HL-60/S4 treated with retinoic acid at 250 ng/mL for 4 days and 3 days (cell line): Measurements from ENCODE around the gene PACS2.

Experiments used
- in situ Hi-C: fragments of 300-500 bp; cut with MboI; formaldehyde crosslinking; loops from 2 replicates; pipeline ENCODE4 v1.7.0; 2022; ENCODE audit warnings: low sequenced_read_pairs

The PACS2 gene

DNA sequence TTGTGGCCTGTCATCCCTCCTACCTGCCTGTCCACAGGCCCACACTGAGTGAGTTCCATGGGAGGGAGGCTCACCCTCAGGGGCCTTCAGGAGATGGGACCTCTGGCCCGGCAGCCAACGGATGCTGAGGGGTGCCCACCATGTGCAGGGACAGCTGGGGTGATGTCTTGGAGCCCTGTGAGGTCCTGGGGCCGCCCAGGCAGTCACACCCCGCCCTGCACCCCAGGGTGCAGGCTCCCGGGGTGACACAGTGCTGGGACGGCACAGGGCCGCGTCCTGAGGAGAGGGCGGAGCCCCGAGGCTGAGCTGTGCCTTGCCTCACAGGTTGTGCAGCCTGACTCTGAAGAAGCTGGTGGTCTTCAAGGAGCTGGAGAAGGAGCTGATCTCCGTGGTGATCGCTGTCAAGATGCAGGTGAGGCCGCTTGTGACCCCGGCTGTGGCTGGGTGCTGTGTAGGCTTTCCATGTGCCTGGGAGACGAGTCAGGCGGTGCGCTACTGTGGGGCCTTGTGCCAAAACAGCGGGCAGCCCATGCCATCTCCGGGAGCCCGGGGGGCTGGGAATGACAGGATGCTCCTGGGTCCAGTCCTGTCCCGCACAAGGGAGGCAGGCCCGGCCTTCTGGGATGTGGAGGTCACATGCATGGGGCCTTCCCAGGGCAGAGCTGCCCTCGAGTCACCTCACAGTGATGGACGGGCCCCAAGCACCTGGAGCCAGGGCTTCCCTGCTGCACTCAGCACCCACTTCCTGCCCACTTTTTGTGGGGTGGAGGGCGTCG is 33.8 kb downstream of the PACS2 start:
- in situ Hi-C loops: no loop called here

DNA sequence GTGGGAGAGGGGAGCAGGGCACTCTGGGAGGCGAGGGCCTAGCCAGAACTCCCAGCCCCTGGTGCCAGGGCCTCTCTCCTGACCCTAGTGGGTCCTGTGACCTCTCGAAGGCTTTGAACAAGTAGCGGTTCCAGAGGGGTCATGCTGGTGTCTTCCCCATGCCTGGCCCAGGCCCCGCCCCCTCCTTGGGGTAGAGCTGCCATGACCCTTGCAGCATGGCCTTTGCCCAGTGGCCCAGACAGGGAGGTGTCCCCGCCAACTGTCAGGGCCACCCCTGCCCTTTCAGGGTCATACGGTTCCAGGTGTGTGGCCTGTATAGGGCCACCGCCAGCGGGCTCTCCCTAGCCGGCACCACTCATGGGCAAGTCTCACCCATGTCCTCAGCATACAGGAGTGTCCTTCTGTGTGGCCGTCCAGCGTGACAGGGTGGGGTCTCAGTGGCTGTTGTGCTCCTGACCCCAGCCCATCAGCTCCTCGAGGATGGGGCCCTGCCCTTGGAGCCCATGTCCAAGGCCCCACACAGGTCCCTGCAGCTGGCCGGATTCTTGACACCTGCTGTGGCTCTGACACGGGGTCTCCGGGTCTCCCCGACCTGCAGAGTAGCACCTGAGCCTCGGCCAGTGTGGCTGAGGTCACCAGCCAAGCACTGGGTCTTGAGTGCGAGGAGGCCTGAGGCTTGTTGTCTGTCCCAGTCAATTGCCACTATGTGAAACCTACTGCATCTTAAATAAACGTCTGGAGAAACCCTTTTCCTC is 34.6 kb downstream of the PACS2 start:
- in situ Hi-C loops: no loop called here

GRCh38 chr14:105349992-105350391 is 35.4 kb downstream of the PACS2 start:
- in situ Hi-C loops: loop anchor here (25.0 kb wide), 1 partner anchor 137 kb away; the partner anchor contains the start of genes CRIP1 and TEDC1

GRCh38 chr14:105350450-105351244 is 36.1 kb downstream of the PACS2 start:
- in situ Hi-C loops: loop anchor here (25.0 kb wide), 1 partner anchor 137 kb away; the partner anchor contains the start of genes CRIP1 and TEDC1

GRCh38 chr14:105351410-105351809 is 36.9 kb downstream of the PACS2 start:
- in situ Hi-C loops: loop anchor here (25.0 kb wide), 1 partner anchor 136 kb away; the partner anchor contains the start of genes CRIP1 and TEDC1

- in situ Hi-C loops: loop anchor here (25.0 kb wide), 1 partner anchor 135 kb away; the partner anchor contains the start of genes CRIP1 and TEDC1
Measured at GRCh38 chr14:105351920-105352851, 37.6 kb downstream of the PACS2 start.

- in situ Hi-C loops: loop anchor here (25.0 kb wide), 1 partner anchor 134 kb away; the partner anchor contains the start of genes CRIP1 and TEDC1
Measured at GRCh38 chr14:105353136-105353535, 38.6 kb downstream of the PACS2 start.

DNA sequence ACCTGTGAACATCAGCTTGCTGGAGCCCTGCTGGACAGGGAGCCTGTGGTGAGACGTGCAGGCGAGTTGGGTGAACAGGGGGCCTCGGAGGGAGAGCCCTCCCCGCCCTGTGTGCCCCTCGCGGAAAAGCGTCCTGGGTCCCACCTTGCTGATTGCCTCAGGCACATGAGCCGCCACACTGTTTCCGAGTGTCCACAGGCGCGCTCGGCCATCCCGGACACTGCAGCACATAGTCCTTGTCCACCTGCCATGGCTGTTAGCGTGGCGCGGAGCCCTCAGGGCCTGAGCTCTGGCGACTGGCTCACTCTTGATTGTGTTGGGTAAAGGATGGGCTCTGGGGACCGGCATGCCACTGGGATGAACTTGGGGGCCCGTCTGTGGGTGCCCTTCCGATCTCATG is 40.0 kb downstream of the PACS2 start:
- in situ Hi-C loops: loop anchor here (25.0 kb wide), 1 partner anchor 133 kb away; the partner anchor contains the start of genes CRIP1 and TEDC1

DNA sequence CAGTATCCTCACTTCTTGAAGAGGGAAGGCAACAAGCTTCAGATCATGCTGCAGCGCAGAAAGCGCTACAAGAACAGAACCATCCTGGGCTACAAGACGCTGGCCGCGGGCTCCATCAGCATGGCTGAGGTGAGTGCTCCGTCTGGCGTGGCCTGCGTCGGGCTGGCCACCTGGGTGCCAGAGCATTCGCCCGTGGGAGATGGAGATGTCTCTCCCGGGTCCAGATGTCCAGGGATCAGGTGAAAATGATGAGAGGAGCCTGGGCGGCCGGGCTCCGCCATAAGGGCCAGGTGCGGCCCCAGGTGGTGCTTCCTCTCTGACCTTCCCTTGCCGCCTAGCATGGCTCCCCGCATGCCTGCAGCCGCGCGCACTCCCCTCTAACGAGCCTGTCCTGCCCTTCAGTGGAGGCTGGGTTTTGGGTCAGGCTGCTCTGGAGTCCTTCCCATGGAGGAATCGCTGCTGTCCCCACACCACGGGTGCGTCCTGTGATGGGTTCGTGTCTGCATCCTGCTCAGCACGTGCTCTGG is 40.6 kb downstream of the PACS2 start:
- in situ Hi-C loops: loop anchor here (25.0 kb wide), 1 partner anchor 132 kb away; the partner anchor contains the start of genes CRIP1 and TEDC1

- in situ Hi-C loops: loop anchor here (25.0 kb wide), 1 partner anchor 131 kb away; the partner anchor contains the start of genes CRIP1 and TEDC1
Measured at GRCh38 chr14:105355850-105356604, 41.5 kb downstream of the PACS2 start.

- in situ Hi-C loops: loop anchor here (25.0 kb wide), 1 partner anchor 130 kb away; the partner anchor contains the start of genes CRIP1 and TEDC1
Measured at GRCh38 chr14:105356927-105357326, 42.4 kb downstream of the PACS2 start.

DNA sequence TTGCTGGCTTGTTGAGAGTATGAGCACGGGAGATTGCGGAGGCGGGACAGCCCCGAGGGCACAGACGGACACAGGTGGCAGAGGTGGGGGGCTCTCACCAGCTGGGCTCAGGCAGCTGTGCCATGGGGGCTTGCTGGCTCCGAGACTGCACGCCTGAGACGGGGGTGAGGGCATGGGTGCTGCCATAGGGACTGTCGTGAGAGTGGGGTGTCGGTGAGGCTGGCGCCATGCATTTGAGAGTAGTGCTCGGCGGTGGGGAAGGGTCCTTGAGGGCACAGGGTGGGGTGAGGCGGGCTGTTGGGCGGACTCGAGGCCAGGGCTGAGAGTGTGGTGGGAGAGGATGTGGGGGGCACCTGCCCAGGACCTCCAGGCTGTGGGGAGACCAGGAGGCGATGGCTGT is 43.1 kb downstream of the PACS2 start:
- in situ Hi-C loops: loop anchor here (25.0 kb wide), 1 partner anchor 130 kb away; the partner anchor contains the start of genes CRIP1 and TEDC1

DNA sequence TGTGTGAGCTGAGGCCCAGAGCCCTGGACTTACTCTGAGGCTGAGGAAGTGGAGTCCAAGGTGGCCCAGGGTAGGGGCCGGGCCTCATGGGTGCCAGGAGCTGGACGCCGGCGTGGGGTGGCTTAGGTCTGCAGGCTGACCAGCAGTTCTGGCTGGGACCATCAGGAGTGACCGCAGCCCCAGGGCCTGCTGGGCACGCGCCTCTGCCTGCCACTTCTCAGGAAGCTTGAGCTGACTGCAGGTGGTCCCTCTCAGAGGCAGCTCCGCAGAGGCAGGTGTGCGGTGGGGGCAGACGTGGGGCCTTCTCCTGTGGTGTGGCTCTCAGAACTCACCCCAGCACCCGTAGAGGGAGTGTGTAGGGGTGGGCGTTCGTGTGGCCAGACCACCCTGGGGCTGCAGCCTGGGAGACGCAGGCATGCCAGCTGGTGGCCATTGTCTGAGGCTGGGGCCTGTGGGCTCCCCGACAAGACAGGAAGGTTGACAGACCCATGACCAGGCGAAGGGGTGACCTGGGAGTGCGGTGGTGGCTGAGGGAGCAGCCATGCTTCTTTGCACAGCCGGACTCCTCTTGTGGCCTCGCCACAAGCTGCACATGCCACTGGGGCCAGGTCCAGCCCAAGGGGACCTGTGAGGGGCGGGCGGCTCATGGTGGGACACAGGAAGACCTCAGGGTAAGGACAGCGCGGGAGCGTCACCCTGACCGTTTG is 43.7 kb downstream of the PACS2 start:
- in situ Hi-C loops: loop anchor here (25.0 kb wide), 1 partner anchor 129 kb away; the partner anchor contains the start of genes CRIP1 and TEDC1

- in situ Hi-C loops: loop anchor here (25.0 kb wide), 1 partner anchor 128 kb away; the partner anchor contains the start of genes CRIP1 and TEDC1
Measured at GRCh38 chr14:105358943-105359342, 44.4 kb downstream of the PACS2 start.

DNA sequence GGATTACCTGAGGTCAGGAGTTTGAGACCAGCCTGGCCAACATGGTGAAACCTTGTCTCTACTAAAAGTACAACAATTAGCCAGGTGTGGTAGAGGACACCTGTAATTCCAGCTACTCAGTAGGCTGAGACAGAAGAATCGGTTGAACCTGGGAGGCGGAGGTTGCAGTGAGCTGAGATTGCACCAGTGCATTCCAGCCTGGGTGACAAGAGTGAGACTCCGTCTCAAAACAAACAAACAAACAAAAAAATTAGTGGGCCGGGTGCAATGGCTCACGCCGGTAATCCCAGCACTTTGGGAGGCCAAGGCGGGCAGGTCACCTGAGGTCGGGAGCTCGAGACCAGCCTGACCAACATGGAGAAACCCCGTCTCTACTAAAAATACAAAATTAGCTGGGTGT is 46.9 kb downstream of the PACS2 start:
- in situ Hi-C loops: loop anchor here (25.0 kb wide), 1 partner anchor 126 kb away; the partner anchor contains the start of genes CRIP1 and TEDC1

DNA sequence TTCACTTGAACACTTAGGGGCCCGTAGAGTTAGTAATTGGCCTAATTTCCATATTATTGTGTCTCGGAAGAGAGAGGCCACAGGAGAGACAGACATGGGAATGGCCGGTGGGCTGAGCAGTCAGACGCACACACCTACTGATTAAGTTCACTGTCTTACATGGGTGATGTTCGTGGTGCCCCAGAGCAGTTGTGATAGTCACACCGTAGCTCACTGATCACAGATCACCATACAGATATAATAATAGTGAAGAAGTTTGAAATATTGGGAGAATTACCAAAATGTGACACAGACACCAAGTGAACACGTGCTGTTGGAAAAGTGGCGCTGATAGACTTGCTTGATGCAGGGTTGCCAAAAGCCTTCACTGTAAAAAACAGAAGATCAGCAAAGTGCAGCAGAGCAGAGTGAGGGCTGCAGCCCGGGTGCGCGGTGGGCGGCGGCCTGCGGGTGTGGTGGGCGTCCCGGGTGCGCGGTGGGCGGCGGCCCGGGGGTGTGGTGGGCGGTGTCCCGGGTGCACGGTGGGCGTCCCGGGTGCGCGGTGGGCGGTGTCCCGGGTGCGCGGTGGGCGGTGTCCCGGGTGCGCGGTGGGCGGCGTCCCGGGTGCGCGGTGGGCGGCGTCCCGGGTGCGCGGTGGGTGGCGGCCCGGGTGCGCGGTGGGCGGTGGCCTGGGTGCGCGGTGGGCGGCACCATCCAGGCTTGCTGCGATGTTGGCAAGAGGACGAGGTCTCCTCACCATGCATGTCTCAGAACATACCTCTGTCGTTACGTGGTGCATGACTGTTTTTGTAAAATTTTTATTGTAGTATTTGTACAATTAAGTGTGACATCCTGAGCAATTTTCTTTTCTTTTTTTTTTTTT is 49.5 kb downstream of the PACS2 start:
- in situ Hi-C loops: loop anchor here (25.0 kb wide), 1 partner anchor 123 kb away; the partner anchor contains the start of genes CRIP1 and TEDC1
